WTC11 (cell line): Measurements from ENCODE around the gene H6PD. TPM values are rescaled to one million over a fixed set of nuclear protein-coding genes. Genes with fewer than 3 reads are reported as not detected.
A peak's percentile ranks its signal among the peaks of the same experiment; 100 is the strongest.

Experiments used
- ATAC-seq: fragments of 200-7000 bp; cut with Tn5 transposase; 2 replicates; pipeline ENCODE4 v1.10.0; 2021; ENCODE audit warnings: mild to moderate bottlenecking, moderate library complexity
- CTCF ChIA-PET: fragments of 300-600 bp; sonication (Branson Sonifier 250); formaldehyde crosslinking; loops from one replicate; lab custom pipeline; 2021; ENCODE audit warnings: antibody characterized with exemption; lab: Charles Lee
- POLR2A ChIA-PET: fragments of 350-600 bp; sonication (Branson Sonifier 250); formaldehyde crosslinking; loops from one replicate; lab custom pipeline; 2021; ENCODE audit warnings: antibody characterized with exemption; lab: Charles Lee
- DNase-seq: peaks from one replicate; pipeline ENCODE4 v3.0.0; 2021; ENCODE audit warnings: low spot score
- H3K27ac Mint-ChIP-seq: 2 replicates; pipeline ENCODE4 v1.8.0; 2021; ENCODE audit warnings: mixed read lengths
- H3K27me3 Mint-ChIP-seq: 2 replicates; pipeline ENCODE4 v1.8.0; 2021; ENCODE audit warnings: low read depth, mild to moderate bottlenecking, moderate library complexity, mixed read lengths
- H3K36me3 Mint-ChIP-seq: 2 replicates; pipeline ENCODE4 v1.8.0; 2021; ENCODE audit warnings: mixed read lengths
- H3K4me1 Mint-ChIP-seq: 2 replicates; pipeline ENCODE4 v1.8.0; 2022; ENCODE audit warnings: mixed read lengths
- H3K4me3 Mint-ChIP-seq: 2 replicates; pipeline ENCODE4 v1.8.0; 2021; ENCODE audit warnings: mild to moderate bottlenecking, moderate library complexity, mixed read lengths
- H3K9me3 Mint-ChIP-seq: 2 replicates; pipeline ENCODE4 v1.8.0; 2021; ENCODE audit warnings: mixed read lengths
- AR ChIP-seq: fragments of 250-450 bp; sonication (Bioruptor Pico); IDR thresholded peaks from 2 replicates; pipeline ENCODE4 v1.9.0; 2021; ENCODE audit warnings: mild to moderate bottlenecking
- CREM ChIP-seq: sonication (generic); formaldehyde crosslinking; IDR thresholded peaks from 2 replicates; pipeline ENCODE4 v1.8.1; 2022; ENCODE audit warnings: mild to moderate bottlenecking, missing genetic modification reagents, moderate library complexity
- E2F1 ChIP-seq: sonication (generic); formaldehyde crosslinking; IDR thresholded peaks from 2 replicates; pipeline ENCODE4 v1.8.0; 2022; ENCODE audit warnings: mild to moderate bottlenecking, missing genetic modification reagents
- EMX1 ChIP-seq: fragments of 250-450 bp; sonication (Bioruptor Pico); IDR thresholded peaks from 2 replicates; pipeline ENCODE4 v1.8.0; 2021; ENCODE audit warnings: mild to moderate bottlenecking
- ETV6 ChIP-seq: sonication (generic); formaldehyde crosslinking; IDR thresholded peaks from 2 replicates; pipeline ENCODE4 v1.8.1; 2022; ENCODE audit warnings: mild to moderate bottlenecking, missing genetic modification reagents
- FOXK1 ChIP-seq: sonication (generic); formaldehyde crosslinking; IDR thresholded peaks from 2 replicates; pipeline ENCODE4 v1.8.0; 2022; ENCODE audit warnings: mild to moderate bottlenecking, moderate library complexity, missing genetic modification reagents
- GRHL2 ChIP-seq: fragments of 250-450 bp; sonication (Bioruptor Pico); IDR thresholded peaks from 2 replicates; pipeline ENCODE4 v1.8.0; 2022; ENCODE audit warnings: mild to moderate bottlenecking, moderate library complexity; ENCODE audit not compliant: insufficient replicate concordance, severe bottlenecking
- MYBL2 ChIP-seq: sonication (generic); formaldehyde crosslinking; IDR thresholded peaks from 2 replicates; pipeline ENCODE4 v1.8.1; 2023; ENCODE audit warnings: mild to moderate bottlenecking, moderate library complexity, missing genetic modification reagents
- NR2C2 ChIP-seq: sonication (generic); formaldehyde crosslinking; IDR thresholded peaks from 2 replicates; pipeline ENCODE4 v1.8.0; 2022; ENCODE audit warnings: mild to moderate bottlenecking, missing genetic modification reagents
- OVOL2 ChIP-seq: fragments of 250-450 bp; sonication (Bioruptor Pico); IDR thresholded peaks from 2 replicates; pipeline ENCODE4 v1.9.0; 2021; ENCODE audit warnings: mild to moderate bottlenecking, borderline replicate concordance
- RELA ChIP-seq: sonication (generic); formaldehyde crosslinking; IDR thresholded peaks from 2 replicates; pipeline ENCODE4 v1.8.1; 2022; ENCODE audit warnings: missing genetic modification reagents, mild to moderate bottlenecking, borderline replicate concordance
- SP1 ChIP-seq: sonication (generic); formaldehyde crosslinking; conservative IDR thresholded peaks from 2 replicates; pipeline ENCODE4 v1.8.1; 2022; ENCODE audit warnings: missing genetic modification reagents
- USF1 ChIP-seq: sonication (generic); formaldehyde crosslinking; IDR thresholded peaks from 2 replicates; pipeline ENCODE4 v1.8.0; 2022; ENCODE audit warnings: mild to moderate bottlenecking, missing genetic modification reagents
- USF2 ChIP-seq: sonication (generic); formaldehyde crosslinking; IDR thresholded peaks from 2 replicates; pipeline ENCODE4 v1.8.1; 2023; ENCODE audit warnings: mild to moderate bottlenecking, missing genetic modification reagents, moderate library complexity
- ZNF121 ChIP-seq: sonication (generic); formaldehyde crosslinking; IDR thresholded peaks from 2 replicates; pipeline ENCODE4 v1.8.0; 2023; ENCODE audit warnings: missing genetic modification reagents
- ZNF263 ChIP-seq: sonication (generic); formaldehyde crosslinking; IDR thresholded peaks from 2 replicates; pipeline ENCODE4 v1.8.1; 2022; ENCODE audit warnings: low read depth, mild to moderate bottlenecking, moderate library complexity, missing genetic modification reagents
- ZNF512 ChIP-seq: sonication (generic); formaldehyde crosslinking; IDR thresholded peaks from 2 replicates; pipeline ENCODE4 v1.8.1; 2022; ENCODE audit warnings: missing genetic modification reagents, borderline replicate concordance
- total RNA-seq: library from RNA; stranded (reverse); gene quantifications from 3 replicates; pipeline ENCODE4 v1.2.3, GENCODE V29; 2021

The H6PD gene
- total RNA-seq, 1 experiment from 2014 or later, result 7.4 TPM

GRCh38 chr1:9317072-9317471 is 82.5 kb downstream of the H6PD start:
- CTCF ChIA-PET, result interaction anchor here (1.1 kb wide), 1 partner anchor 28 kb away, joined by 4 read pairs; no protein-coding TSS in a partner anchor
- DNase-seq (no peak), ATAC-seq (no peak)
- Mint-ChIP-seq H3K27ac (0 out of 2 replicates have a peak overlapping the region, but pooled peaks have one; percentile 14), H3K9me3 (no peaks in the 10 kb centered on the region), H3K36me3 (no peaks in the 10 kb centered on the region), H3K4me1 (peaks cover 30% of the 10 kb centered on the region), H3K4me3 (no peak overlapping the region), H3K27me3 (no peaks in the 10 kb centered on the region)
- TF ChIP-seq OVOL2 (CRISPR knock-in tag) (no peak), FOXK1 (CRISPR knock-in tag) (no peak), ZNF512 (no peak), SP1 (CRISPR knock-in tag) (no peak), AR (CRISPR knock-in tag) (no peak)
- POLR2A ChIA-PET, result no interaction called here

- no peak overlapping the region for H3K4me3 Mint-ChIP-seq
- H3K9me3 Mint-ChIP-seq, result no peaks in the 10 kb centered on the region
- H3K27ac Mint-ChIP-seq, result peak overlapping the region; percentile 74
- DNase-seq (no peak), ATAC-seq (no peak)
- ChIA-PET POLR2A (no interaction called here), CTCF (interaction anchor here (0.5 to 1.1 kb wide), 3 partner anchors 29 to 138 kb away, joined by 3 to 4 read pairs (median 4); no protein-coding TSS in a partner anchor)
- H3K27me3 Mint-ChIP-seq, result no peaks in the 10 kb centered on the region
- no peak for TF ChIP-seq E2F1 (CRISPR knock-in tag)
- TF ChIP-seq GRHL2 (CRISPR knock-in tag), result no peak
- no peaks in the 10 kb centered on the region for H3K36me3 Mint-ChIP-seq
- peaks cover 30% of the 10 kb centered on the region for H3K4me1 Mint-ChIP-seq
These were observed 83.2 kb downstream of the H6PD start for GRCh38 chr1:9317591-9318417.

GRCh38 chr1:9319208-9319788 is 84.7 kb downstream of the H6PD start:
- DNase-seq (no peak), ATAC-seq (no peak; the same call in 1 of the 2 replicates)
- peaks cover 30% of the 10 kb centered on the region for H3K4me1 Mint-ChIP-seq
- POLR2A ChIA-PET, result no interaction called here
- no peak for TF ChIP-seq AR (CRISPR knock-in tag)
- no peak for TF ChIP-seq E2F1 (CRISPR knock-in tag)
- no peak for TF ChIP-seq ZNF121 (CRISPR knock-in tag)
- no peak for TF ChIP-seq MYBL2
- TF ChIP-seq USF1 (CRISPR knock-in tag), result no peak
- no peak for TF ChIP-seq CREM
- TF ChIP-seq ETV6, result 0 out of 2 replicates have a peak, but pooled peaks have one; percentile 27
- no peak for TF ChIP-seq NR2C2 (CRISPR knock-in tag)
- TF ChIP-seq USF2, result peak; percentile 24; the same call in 1 of the 2 replicates
- no peak for TF ChIP-seq RELA (CRISPR knock-in tag)
- TF ChIP-seq ZNF263 (CRISPR knock-in tag), result peak; percentile 62; the same call in 1 of the 2 replicates
- TF ChIP-seq EMX1 (CRISPR knock-in tag), result no peak
- H3K36me3 Mint-ChIP-seq, result no peaks in the 10 kb centered on the region
- CTCF ChIA-PET, result interaction anchor here (1.2 to 2.9 kb wide), 2 partner anchors 52 to 137 kb away, joined by 4 to 27 read pairs; no protein-coding TSS in a partner anchor
- no peaks in the 10 kb centered on the region for H3K9me3 Mint-ChIP-seq
- H3K4me3 Mint-ChIP-seq, result no peak overlapping the region
- no peaks in the 10 kb centered on the region for H3K27me3 Mint-ChIP-seq
- H3K27ac Mint-ChIP-seq, result no peak overlapping the region
